Stomach (tissue), 9 donors: ENCODE measurements around the gene ASCC2. TPM values are rescaled to one million over a fixed set of nuclear protein-coding genes. Genes with fewer than 3 reads are reported as not detected.

Experiments
- DNase-seq, 2 donors: peaks; one replicate each; pipeline versions ENCODE4 v3.0.0 to v3.0.0-alpha.2; 2013 to 2019
- H3K27ac ChIP-seq, 5 donors: fragments of 200-600 bp in 4 of 5; sonication (generic) in 4 of 5; one replicate each; pipeline ENCODE4 v1.5.1; 2013 to 2019; ENCODE audit warnings: mild to moderate bottlenecking in 1 of 5, moderate library complexity in 1 of 5
- H3K27me3 ChIP-seq, 3 donors: fragments of 200-600 bp; sonication (generic); one replicate each; pipeline ENCODE4 v1.5.1; 2017 to 2019; ENCODE audit warnings: mixed run types in 1 of 3
- H3K36me3 ChIP-seq, 4 donors: fragments of 200-600 bp; sonication (generic); 1 replicate in 3 of 4; 2 replicates in 1 of 4; pipeline ENCODE4 v1.5.1; 2016 to 2019
- H3K4me1 ChIP-seq, 4 donors: fragments of 200-600 bp; sonication (generic); one replicate each; pipeline ENCODE4 v1.5.1; 2016 to 2019
- H3K4me3 ChIP-seq, 4 donors: fragments of 200-600 bp; sonication (generic) in 3 of 4; one replicate each; pipeline ENCODE4 v1.5.1; 2016 to 2019; ENCODE audit warnings: mild to moderate bottlenecking in 1 of 4
- H3K9me3 ChIP-seq, 4 donors: fragments of 200-600 bp; sonication (generic); one replicate each; pipeline ENCODE4 v1.5.1; 2016 to 2019
- CTCF ChIP-seq, 7 experiments: fragments of 450-650 bp in 4 of 7; fragments of 200-600 bp in 3 of 7; sonication (generic) in 3 of 7; IDR thresholded peaks; one replicate each; pipeline ENCODE4 v1.5.1; 2016 to 2019; ENCODE audit warnings: antibody characterized with exemption in 7 of 7, control low read depth in 2 of 7, mild to moderate bottlenecking in 1 of 7
- EP300 ChIP-seq: sonication (generic); formaldehyde crosslinking; IDR thresholded peaks from one replicate; pipeline ENCODE4 v1.6.1; 2017; ENCODE audit warnings: antibody characterized with exemption
- POLR2A ChIP-seq, 4 donors: fragments of 450-650 bp; IDR thresholded peaks; one replicate each; pipeline ENCODE4 v1.6.1; 2016; ENCODE audit warnings: antibody characterized with exemption in 4 of 4, control low read depth in 2 of 4, mild to moderate bottlenecking in 1 of 4, moderate library complexity in 1 of 4
- POLR2AphosphoS5 ChIP-seq, 3 donors: sonication (generic); formaldehyde crosslinking; IDR thresholded peaks; one replicate each; pipeline ENCODE4 v1.6.1; 2016; ENCODE audit warnings: antibody characterized with exemption in 3 of 3
- WGBS, 5 donors: extraction: QIAGEN DNeasy Blood & Tissue Kit in 3 of 5; methylation state at CpG; one replicate each; pipeline versions ENCODE4 v1.1.5 to v1.1.7; 2013 to 2018; 5-methylcytosine and 5-hydroxymethylcytosine counted together
- intact Hi-C: fragments of 100-400 bp; cut with DNase I; formaldehyde crosslinking; loops from one replicate; pipeline ENCODE4 v1.15.1; 2023; ENCODE audit warnings: low total_unique reads
- polyA plus RNA-seq, 3 donors: library from polyadenylated mRNA; stranded (reverse); fragments of 200-250 nt; gene quantifications; one replicate each; pipeline ENCODE4 v1.2.3, GENCODE V29; 2013
- total RNA-seq, 5 donors: library from RNA; depleted of rRNA; stranded (reverse); fragments of >200 nt; gene quantifications; one replicate each; pipeline versions ENCODE4 v1.1.0 to v1.2.3, GENCODE V29; 2014 to 2016
- donor health status: healthy with polysubstance abuse.
- donor health status: Bipolar disorder and iron deficiency.
- donor health status: healthy.

ASCC2 gene
- total and polyA plus RNA-seq, 8 donors = 39.7 to 129 (median 67.3) TPM

GRCh38 chr22:29750559-29751538 lies 87.2 kb downstream of the ASCC2 start:
- Histone ChIP-seq H3K27me3 (no peaks in the 10 kb centered on the region), H3K4me3 (no peak overlapping the region), H3K27ac (peak overlapping the region in 2 of 5 donors; percentile 47 to 51), H3K36me3 (peaks cover 23 to 63% (median 55%) of the 10 kb centered on the region in 4 donors), H3K9me3 (no peaks in the 10 kb centered on the region), H3K4me1 (no peaks in the 10 kb centered on the region)
- no peak for TF ChIP-seq CTCF (IDR thresholded peaks at IDR 0.05)
- TF ChIP-seq EP300 = no peak
- TF ChIP-seq POLR2A (IDR thresholded peaks at IDR 0.05) = no peak
- TF ChIP-seq POLR2AphosphoS5 (IDR thresholded peaks at IDR 0.05) = no peak
- WGBS, 5 donors = 78 to 81% (median 80%) methylated on average over 11 of the region's 11 CpGs
- no peak for DNase-seq
- intact Hi-C loops = loop anchor here (10.0 kb wide), 1 partner anchor 104 kb away; no protein-coding TSS in a partner anchor

DNA sequence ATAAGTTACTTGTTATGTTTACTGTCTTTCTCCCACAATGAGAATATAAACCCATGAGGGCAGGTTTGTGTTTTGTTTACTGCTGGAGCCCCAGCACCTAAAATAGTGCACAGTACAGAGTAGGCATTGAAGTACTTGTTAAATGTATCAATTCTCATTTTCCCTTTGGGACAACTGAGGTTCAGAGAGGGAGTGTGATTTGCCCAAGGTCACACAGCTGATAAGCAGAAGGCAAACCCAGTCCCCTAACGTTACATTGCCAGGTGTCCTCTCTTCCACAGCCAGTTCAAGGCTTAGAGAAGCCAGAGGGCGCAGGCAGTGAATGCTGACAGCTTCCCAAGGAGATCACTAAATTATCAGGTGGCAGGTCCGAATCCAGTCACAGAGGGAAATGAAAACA lies 88.0 kb downstream of the ASCC2 start:
- 80 to 94% (median 88%) methylated on average over 3 of the region's 3 CpGs for WGBS, 5 donors
- no peaks in the 10 kb centered on the region for H3K27me3 ChIP-seq
- intact Hi-C loops = loop anchor here (10.0 kb wide), 1 partner anchor 105 kb away; no protein-coding TSS in a partner anchor
- H3K27ac ChIP-seq = peak overlapping the region in 1 of 5 donors; percentile 47
- DNase-seq = no peak
- TF ChIP-seq POLR2A (IDR thresholded peaks at IDR 0.05) = no peak
- H3K9me3 ChIP-seq = no peaks in the 10 kb centered on the region
- no peak overlapping the region for H3K4me3 ChIP-seq
- H3K36me3 ChIP-seq = peaks cover 23 to 71% (median 63%) of the 10 kb centered on the region in 4 donors
- H3K4me1 ChIP-seq = no peaks in the 10 kb centered on the region

GRCh38 chr22:29748248-29748893 lies 89.7 kb downstream of the ASCC2 start:
- Histone ChIP-seq H3K4me3 (no peak overlapping the region), H3K9me3 (no peaks in the 10 kb centered on the region), H3K4me1 (no peaks in the 10 kb centered on the region), H3K36me3 (peaks cover 18 to 78% (median 65%) of the 10 kb centered on the region in 4 donors), H3K27ac (no peak overlapping the region), H3K27me3 (no peaks in the 10 kb centered on the region)
- no peak for DNase-seq
- TF ChIP-seq EP300 (no peak), CTCF (IDR thresholded peaks at IDR 0.05) (no peak), POLR2AphosphoS5 (IDR thresholded peaks at IDR 0.05) (no peak)
- WGBS, 5 donors = 83 to 94% (median 85%) methylated on average over 7 to 9 of the region's 9 CpGs
- intact Hi-C loops = no loop called here

DNA sequence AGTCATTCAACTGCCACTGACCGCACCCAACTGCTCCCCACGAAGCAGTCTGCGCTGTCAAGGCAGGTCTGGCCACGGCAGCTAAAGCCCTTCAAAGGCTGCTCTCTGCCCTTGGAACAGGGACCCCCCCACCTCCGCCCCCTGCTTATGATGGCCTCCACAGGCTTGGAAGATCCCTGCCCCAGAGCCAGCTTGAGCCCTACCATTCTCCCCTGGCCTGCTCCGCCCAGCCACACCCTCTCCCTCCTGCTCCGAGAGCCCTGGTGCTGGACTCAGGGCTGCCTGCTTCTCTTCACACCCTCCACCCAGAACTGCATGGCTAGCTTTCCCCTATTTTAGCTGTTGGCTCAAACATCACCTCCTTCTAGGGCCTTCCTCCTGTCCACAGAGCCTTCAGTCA lies 90.2 kb downstream of the ASCC2 start:
- intact Hi-C loops = no loop called here
- Histone ChIP-seq H3K27me3 (no peaks in the 10 kb centered on the region), H3K27ac (no peak overlapping the region), H3K4me1 (no peaks in the 10 kb centered on the region), H3K4me3 (no peak overlapping the region), H3K36me3 (peaks cover 17 to 78% (median 63%) of the 10 kb centered on the region in 4 donors), H3K9me3 (no peaks in the 10 kb centered on the region)
- TF ChIP-seq POLR2A (IDR thresholded peaks at IDR 0.05) (no peak), CTCF (IDR thresholded peaks at IDR 0.05) (no peak), EP300 (no peak), POLR2AphosphoS5 (IDR thresholded peaks at IDR 0.05) (no peak)
- no peak for DNase-seq
- WGBS, 5 donors = 86 to 94% (median 93%) methylated on average over 6 to 7 of the region's 7 CpGs
